GM08714 (cell line): ENCODE results near the gene FAM163A.

Experiments
- H3K4me3 ChIP-seq: fragments of 200-500 bp; sonication (Bioruptor generic); 2 replicates; pipeline ENCODE4 v1.5.1; 2014; ENCODE audit warnings: mild to moderate bottlenecking, low read length, inconsistent platforms
- ZNF274 ChIP-seq: IDR thresholded peaks from 2 replicates; pipeline ENCODE4 v1.6.1; 2012; ENCODE audit warnings: mild to moderate bottlenecking, low read depth, low read length

The FAM163A gene

GRCh38 chr1:179767996-179768395 lies 24.9 kb downstream of the FAM163A start:
- no peak for TF ChIP-seq ZNF274
- H3K4me3 ChIP-seq = no peak overlapping the region

DNA sequence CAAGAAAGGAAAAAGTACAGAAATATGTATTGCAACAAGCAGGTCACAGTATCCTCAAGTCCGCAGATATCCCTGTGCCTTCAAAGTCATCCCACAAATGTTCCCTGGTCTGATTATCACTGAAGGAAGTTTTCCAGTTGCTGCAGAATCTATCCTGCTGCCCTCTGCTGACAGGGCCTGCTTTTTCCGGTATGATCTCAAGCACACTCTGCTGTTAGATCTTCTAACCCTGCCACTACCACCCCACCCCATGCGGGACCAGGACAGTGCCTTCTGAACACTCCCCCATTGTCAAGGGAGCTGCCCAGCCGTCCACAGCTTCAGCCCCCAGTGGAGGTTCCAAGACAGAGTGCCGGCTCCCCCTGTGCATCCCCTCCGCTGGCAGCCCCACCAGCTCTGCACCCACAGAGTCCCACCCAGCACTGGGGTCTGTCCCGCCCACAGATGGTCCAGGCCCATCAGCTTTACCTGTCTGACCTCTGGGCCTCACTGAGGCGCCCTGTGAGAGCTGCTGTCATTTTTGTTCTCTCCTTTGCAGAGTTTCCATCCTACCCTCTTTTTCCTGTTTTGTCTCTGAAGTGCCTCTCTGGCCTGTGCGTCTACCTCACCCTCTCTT lies 27.9 kb downstream of the FAM163A start:
- H3K4me3 ChIP-seq = no peak overlapping the region
- no peak for TF ChIP-seq ZNF274

DNA sequence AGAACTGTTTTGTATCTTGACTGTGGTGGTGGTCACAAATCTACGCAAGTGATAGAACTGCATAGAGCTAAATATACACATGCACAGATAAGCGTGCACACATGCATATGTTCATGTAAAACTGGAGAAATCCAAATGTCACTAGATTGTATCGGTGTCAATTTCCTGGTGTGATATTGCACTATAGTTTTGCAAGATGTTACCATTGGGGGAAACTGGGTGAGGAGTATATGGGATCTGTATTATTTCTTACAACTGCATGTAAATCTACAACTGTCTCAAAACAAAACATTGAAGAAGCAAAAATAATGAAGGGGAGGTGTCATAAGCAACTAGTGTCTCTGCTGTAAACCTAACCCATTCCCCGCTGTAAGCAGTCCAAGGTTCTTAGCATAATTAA lies 30.2 kb downstream of the FAM163A start:
- no peak overlapping the region for H3K4me3 ChIP-seq
- no peak for TF ChIP-seq ZNF274

DNA sequence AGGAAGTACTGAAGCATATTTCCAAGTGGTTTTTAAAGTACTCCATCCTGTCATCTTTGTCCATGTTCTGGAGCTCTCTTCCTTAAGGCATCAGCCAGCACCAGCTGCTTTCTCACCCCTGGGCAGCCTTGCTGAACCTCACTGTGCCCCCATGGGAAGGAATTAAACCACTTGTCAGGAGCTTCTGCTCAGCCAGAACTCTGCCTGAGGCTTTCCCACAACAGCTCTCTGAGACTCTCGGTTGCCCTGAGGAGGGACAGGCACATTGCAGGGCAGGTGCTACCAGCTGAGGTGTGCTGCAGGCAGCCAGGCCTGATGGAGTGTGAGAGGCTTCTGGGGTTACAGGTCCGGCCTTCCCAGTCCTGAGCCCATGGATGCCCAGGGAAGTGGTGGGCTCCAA lies 30.9 kb downstream of the FAM163A start:
- TF ChIP-seq ZNF274 = no peak
- H3K4me3 ChIP-seq = no peak overlapping the region

DNA sequence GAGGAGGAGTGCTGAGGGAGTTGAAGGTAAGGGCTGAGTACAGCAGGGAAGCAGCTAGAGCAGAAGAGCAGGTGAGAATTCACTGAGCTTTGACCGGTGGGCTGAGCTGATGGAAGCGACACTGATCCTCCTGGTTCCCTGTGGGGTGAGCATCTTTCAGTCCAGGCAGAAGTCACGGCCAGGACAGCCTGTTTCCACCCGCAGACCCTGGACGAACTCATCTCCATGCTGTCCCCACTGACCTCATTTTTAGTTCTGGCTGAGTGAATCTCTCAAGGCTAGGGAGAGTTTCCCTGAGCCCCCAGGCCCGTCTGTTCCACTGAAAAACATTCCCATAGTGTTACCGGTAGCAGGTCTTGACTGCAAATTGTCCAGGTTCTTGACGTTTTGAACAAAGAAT lies 31.5 kb downstream of the FAM163A start:
- TF ChIP-seq ZNF274 = no peak
- no peak overlapping the region for H3K4me3 ChIP-seq

GRCh38 chr1:179775009-179775408 lies 31.9 kb downstream of the FAM163A start:
- no peak for TF ChIP-seq ZNF274
- no peak overlapping the region for H3K4me3 ChIP-seq

DNA sequence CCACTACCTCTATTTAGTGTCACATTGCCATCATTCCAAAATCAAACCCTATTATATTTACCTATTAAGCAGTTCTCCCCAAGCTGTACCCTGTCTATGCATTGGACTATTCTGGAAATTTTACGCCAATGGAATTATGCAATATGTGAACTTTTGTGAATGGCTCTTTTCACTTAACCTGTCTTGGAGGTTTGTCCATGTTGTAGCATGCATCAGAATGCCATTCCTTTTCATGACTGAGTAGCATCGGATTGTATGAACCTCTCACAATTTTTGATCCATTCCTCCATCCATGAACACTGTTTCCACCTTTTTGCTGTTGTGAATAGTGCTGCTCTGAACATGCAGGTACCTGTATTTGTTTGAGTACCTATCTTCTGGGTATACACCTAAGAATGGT lies 33.7 kb downstream of the FAM163A start:
- no peak for TF ChIP-seq ZNF274
- H3K4me3 ChIP-seq = no peak overlapping the region

DNA sequence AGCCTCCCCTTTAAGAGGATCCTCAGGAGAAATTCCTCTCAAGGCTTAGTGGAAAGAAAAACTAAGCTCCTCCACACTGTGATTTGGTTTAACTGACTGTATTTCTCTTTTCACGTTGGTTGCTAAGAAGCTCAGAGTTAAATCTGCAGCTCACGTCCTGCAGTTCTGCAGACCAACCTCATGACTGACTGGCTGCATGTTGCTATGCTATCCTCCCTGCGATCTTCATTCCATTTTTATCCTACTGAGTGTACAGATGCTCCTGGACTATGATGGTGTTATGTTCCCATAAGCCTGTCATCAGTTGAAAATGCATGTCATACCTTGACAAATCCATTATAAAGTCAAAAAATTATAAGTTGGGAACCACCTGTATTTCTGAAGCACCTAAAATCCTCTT lies 34.6 kb downstream of the FAM163A start:
- TF ChIP-seq ZNF274 = no peak
- H3K4me3 ChIP-seq = no peak overlapping the region

DNA sequence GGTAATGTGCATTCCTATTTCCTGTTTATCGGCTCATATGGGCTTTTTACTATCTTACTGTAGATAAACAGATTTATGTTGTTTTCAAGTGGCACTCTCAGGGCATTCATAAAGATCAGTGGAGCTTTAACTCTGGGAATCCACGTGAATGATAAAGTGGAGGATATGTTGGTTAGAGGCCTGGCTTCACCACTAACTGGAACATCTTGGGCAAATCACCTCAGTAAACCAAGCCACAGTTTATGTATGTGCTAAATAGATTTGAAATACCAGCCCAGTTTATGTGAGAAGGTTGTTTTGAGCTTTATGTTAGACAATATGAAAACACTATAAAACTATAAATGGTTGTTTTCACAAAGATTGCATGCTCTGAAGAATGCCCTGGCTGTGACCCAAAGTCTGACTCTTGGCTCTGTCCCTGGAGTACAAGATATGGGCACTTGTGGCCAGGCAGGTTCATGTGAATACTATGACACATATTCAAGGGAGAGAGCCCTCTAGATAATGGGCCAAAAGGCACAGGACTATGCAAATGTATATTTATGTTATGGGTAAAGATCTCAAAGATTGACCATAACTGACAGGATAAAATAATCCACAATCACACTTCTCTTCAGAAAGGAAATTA lies 36.7 kb downstream of the FAM163A start:
- TF ChIP-seq ZNF274 = no peak
- H3K4me3 ChIP-seq = no peak overlapping the region

GRCh38 chr1:179781962-179782361 lies 38.9 kb downstream of the FAM163A start:
- TF ChIP-seq ZNF274 = no peak
- H3K4me3 ChIP-seq = no peak overlapping the region

GRCh38 chr1:179785031-179785431 lies 41.9 kb downstream of the FAM163A start:
- no peak overlapping the region for H3K4me3 ChIP-seq
- no peak for TF ChIP-seq ZNF274

GRCh38 chr1:179785728-179786127 lies 42.6 kb downstream of the FAM163A start:
- TF ChIP-seq ZNF274 = no peak
- no peak overlapping the region for H3K4me3 ChIP-seq

DNA sequence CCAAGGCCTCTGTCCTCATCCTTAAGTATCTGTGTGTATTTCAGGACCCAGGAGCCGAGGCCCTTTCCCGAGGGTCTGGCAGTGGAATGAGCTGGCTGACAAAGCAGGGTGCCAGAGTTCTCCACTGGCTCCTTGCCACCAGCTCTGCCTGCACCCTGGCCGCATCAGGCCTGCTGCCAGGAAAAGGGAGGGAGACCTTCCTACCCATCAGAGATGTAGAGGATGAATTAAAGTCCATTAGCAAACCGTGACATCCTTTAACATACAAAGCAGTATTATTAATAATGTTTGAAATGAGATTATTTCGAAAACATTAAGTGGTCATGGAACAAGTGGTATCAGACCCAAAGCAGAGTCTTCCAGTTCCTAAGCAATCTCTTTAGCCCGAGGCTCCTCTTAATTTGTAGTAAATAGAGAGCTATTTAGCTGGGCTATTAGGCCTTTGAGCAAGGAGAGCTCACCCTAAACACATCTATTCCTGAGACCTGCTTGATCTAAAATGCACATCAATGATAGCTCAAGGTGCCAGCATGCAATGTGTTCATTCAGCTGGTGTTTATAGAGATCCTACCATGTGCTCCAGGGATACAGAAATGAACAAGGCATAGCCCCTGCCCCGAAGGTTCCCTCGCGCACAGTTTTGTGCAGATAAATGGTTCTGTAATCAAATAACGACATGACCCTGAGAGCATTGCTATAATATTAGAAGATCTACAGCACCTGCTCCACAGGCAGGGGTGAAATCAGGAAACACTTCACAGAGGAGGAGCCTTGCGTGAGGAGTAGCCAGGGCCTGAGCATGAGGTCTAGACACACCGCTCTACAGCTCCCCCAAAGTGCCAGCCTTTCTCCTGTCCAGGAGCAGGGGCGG lies 44.0 kb downstream of the FAM163A start:
- TF ChIP-seq ZNF274 = no peak

DNA sequence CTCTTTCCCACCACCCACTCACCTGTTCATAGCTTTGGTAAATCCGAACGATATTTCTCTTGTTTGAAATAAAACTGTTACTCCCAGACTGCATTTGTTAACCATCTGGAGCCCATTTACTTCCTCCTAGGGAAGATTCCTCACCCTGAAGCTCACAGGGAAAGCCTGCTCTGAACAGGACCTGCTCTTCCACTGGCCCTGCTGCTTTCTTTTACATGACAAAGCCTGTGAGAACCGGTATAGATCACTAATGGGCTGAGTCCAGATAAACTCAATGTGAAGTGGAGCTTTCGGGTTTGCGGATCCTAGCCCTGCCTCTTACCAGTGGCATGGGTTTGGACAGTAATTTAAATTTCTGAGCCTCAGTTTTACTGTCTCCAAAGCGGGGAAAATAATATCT lies 45.2 kb downstream of the FAM163A start:
- TF ChIP-seq ZNF274 = no peak
- H3K4me3 ChIP-seq = no peak overlapping the region

More for the DNA sequence above, 44.0 kb downstream of the FAM163A start:
- no peak overlapping the region for H3K4me3 ChIP-seq

DNA sequence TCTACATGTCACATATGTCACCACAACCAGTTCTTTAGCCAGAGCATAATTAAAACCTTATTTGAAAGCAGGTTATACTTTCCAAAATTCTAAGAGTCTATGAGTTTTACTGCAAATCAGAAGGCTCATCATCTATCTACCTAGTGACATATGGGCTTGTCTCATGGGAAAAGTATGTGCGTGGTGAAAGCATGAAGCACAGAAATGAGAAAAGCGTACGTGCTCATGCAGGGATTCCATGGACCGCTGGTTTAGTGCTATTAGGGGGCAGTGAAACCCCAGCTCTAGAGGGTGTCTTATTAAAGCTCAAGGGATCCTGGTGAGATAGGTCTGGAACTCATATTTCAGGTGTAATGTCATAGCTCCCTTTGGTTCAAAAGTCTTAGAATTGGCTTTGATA lies 50.2 kb downstream of the FAM163A start:
- no peak for TF ChIP-seq ZNF274

GRCh38 chr1:179794146-179794545 lies 51.1 kb downstream of the FAM163A start:
- no peak for TF ChIP-seq ZNF274
- no peak overlapping the region for H3K4me3 ChIP-seq

More for the DNA sequence above, 50.2 kb downstream of the FAM163A start:
- no peak overlapping the region for H3K4me3 ChIP-seq
